Forelimb muscle (tissue), 1 donor: Measurements from ENCODE around the gene FUT9. TPM values are rescaled to one million over a fixed set of nuclear protein-coding genes. Genes with fewer than 3 reads are reported as not detected.
"Not testable (repeated sequence)": the region's sequence is repeated elsewhere in the genome, so short reads cannot be mapped to it uniquely, and the experiment has no call there.

ENCODE experiments used
- DNase-seq: peaks from one replicate; pipeline ENCODE4 v3.0.0-alpha.2; 2013; ENCODE audit warnings: low read depth
- polyA plus RNA-seq: library from polyadenylated mRNA; unstranded; fragments of 120-200 nt; gene quantifications from one replicate; pipeline ENCODE4 v1.2.1, GENCODE V29; 2013; ENCODE audit not compliant: insufficient read length

The FUT9 gene
- polyA plus RNA-seq, 1 donor: 0.16 TPM

DNA sequence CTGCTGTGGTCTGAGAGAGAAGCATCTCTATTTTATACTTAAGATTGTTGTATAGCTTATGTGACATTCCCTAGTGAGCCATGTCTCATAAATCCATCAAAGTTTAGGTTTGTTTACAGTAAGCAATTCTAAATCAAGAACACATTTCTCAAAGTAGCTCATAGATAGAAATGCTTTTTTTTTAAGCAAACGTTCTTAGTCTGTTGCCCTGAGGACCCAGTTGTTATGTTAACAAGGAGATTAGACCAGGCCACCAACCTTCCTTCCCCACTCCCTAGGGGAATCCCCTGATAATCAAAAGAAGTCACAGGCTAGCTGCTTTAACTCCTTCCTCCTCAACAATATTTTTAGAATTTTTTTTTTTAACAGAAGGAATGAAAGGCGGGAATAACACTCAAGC lies 169.0 kb downstream of the FUT9 start:
- no peak for DNase-seq

DNA sequence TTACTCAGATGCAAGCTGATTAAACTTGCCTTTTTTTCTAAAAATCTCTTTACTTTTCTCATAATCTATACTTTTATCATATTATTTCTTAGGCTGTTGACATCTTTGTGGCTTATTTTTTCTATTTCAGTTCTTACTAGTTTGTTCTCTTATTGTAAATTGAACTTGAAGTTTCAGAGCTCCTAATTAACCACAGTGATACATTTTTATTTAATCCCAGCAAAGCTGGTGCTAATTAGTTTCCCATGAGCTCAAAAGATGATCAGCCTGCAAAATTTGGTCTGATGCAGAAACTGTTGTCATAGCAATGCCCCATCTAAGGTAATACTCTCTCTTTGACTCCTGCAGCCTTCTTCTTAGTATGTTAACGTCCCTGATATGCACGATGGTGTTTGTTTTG lies 170.3 kb downstream of the FUT9 start:
- no peak for DNase-seq

GRCh38 chr6:96186516-96187195 lies 170.9 kb downstream of the FUT9 start:
- no peak for DNase-seq

GRCh38 chr6:96194675-96195074 lies 178.9 kb downstream of the FUT9 start:
- no peak for DNase-seq

DNA sequence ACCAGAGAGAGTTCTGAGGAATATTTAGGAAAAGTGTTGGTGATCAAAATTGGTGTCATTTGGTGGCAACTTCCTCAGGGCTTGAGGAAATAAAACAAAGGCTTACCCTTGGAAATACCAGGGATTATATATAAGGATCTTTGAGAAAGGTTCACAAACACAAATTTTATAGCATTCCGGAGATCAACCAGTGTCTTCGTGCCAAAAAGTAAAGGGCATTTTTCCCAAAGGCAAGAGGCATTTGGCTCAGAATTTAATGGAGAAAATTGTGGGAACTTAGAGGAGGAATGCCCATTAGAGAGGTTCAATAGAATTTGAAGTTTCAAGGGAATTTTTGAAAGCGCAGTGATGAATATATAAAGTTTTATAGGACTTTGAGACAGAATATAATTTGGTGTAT lies 179.5 kb downstream of the FUT9 start:
- no peak for DNase-seq

GRCh38 chr6:96196633-96197032 lies 180.9 kb downstream of the FUT9 start:
- DNase-seq: no peak

DNA sequence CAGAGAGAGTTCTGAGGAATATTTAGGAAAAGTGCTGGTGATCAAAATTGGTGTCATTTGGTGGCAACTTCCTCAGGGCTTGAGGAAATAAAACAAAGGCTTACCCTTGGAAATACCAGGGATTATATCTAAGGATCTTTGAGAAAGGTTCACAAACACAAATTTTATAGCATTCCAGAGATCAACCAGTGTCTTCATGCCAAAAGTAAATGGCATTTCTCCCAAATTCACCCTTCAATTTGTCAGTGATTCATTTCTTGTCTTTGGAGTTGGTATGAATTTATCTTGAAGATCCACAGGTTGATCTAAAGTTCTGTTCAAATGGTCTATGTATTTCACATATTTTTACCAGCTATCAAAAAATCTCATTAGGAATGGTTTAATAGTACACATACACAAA lies 181.5 kb downstream of the FUT9 start:
- DNase-seq: no peak

- no peak for DNase-seq
Measured at GRCh38 chr6:96202571-96202970, 186.8 kb downstream of the FUT9 start.

DNA sequence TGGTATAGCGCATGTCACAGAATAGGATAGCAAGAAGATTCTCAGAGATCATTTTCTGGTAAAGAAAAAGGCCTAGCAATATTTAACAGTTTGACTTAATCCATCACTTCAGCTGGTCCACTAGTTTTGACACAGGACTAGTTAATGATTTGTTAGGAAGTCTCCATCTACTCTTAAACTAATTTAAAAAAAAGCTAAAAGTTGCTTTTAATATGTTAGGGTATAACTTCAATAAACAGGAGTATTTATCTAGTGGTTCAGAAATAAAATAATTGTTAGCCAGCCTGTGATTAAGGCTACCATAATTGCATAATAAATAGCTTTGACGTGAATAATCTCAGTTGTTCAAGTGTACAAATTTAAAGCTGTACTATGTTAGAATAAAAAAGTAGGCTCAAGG lies 195.6 kb downstream of the FUT9 start:
- no peak for DNase-seq

GRCh38 chr6:96212066-96212465 lies 196.3 kb downstream of the FUT9 start:
- no peak for DNase-seq

DNA sequence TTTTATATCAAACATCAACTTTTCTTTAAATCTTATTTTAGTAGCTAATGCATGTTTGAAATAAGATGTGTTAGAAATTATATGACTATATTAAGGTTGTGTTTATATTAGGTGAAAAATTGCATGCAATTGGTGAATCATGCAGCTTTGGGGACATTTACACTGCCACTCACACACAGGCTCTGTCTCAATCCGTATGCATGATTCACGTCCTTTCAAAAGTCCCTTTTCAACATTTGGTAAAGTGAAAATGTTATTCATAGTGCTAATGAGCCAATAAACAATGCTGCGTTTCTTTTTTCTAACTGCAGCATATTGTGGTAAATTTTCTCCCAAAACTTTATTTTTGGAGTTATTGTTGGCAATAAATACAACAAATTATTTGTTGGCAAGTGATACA lies 198.0 kb downstream of the FUT9 start:
- DNase-seq: no peak

GRCh38 chr6:96223695-96224094 lies 207.9 kb downstream of the FUT9 start:
- no peak for DNase-seq

DNA sequence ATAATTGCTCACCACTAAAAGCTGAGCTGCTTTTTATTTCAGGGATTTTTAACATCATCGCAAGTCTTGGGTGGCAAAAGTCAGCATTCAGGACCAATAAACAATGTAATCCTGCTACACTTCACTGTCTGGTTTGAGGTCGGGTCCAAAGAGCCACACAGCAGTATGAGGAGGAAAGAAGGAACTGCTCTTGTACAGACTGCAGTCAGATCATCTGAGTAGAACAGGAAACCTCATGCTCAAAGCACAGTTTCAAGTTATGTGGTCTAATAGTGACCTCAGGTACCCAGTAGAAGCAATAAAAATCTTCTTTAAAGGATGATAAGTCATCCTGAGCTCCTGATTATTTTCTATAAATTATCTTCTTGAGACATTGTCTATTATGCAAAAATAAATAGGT lies 211.4 kb downstream of the FUT9 start:
- no peak for DNase-seq

DNA sequence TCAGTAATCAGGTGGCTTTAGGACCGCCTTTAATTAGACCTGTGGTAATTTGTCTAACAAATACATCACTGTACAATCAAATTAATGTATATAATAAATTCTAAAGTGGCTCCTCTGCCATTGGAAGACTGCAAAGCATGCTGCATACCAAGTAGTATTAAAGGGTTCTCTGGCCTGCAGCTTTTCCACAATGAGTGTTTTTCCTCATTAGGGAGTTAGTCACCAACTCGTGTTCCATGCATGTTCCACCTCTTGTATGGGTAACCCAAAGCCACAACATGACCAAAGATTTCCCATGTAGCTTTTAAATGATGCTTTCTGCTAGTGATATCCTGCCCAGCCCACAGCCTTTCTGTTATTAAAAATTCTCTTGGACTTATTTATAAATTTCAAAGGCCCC lies 218.7 kb downstream of the FUT9 start:
- DNase-seq: no peak

GRCh38 chr6:96235927-96236326 lies 220.2 kb downstream of the FUT9 start:
- DNase-seq: no peak

- no peak for DNase-seq
Measured at GRCh38 chr6:96236471-96236870, 220.7 kb downstream of the FUT9 start.

DNA sequence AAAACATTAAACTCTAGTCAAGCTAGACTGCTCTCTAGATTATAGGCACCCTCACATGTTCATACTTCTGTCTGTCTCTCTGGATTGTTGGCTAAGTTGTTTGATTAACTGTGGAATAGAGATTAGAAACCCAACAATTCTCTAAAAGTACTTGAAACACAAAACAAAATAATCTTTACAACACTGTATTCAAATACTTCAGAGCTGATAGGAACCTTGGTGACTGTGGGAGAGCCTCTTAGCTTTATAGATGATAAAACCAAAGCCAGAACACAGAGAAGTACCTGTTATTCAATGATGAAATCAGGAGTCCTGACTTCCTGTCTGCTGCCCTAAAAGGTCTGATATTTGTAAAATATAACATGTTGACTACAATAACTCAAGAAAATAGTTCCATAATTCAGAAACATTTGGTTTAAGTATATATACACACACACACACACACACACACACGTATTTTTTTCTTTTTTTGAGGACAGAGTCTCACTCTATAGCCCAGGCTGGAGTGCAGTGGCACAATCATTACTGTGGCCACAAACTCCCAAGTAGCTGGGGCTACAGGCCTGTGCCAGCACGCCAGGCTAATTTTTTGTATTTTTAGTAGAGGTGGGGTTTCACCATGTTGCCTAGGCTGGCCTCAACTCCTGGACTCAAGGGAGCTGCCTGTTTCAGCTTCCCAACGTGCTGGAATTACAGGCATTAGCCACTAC lies 222.0 kb downstream of the FUT9 start:
- no peak for DNase-seq

- no peak for DNase-seq
Measured at GRCh38 chr6:96246563-96246962, 230.8 kb downstream of the FUT9 start.

DNA sequence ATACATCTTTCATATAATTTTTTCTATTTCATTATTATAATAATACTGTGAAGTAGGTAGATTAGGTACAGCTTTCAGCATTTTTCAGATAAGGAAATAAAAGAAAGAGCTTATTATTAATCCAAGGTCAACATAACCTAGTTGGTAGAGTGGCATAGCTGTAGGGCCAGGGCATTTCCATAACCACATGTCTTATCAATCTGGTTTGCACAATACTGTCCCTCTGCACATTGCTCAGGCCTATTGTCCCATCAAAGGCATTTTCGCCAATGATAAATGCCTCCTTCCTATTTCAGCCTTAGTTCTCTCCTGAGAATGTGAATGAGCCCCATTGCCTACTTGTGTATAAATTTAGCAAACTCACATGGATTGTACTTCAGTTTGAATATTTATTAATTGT lies 234.0 kb downstream of the FUT9 start:
- no peak for DNase-seq

- DNase-seq: no peak
Measured at GRCh38 chr6:96257751-96258150, 242.0 kb downstream of the FUT9 start.

GRCh38 chr6:96260787-96261430 lies 245.1 kb downstream of the FUT9 start:
- not testable (repeated sequence) for DNase-seq
